ENCODE data around the gene MYO7A. TPM values are rescaled to one million over a fixed set of nuclear protein-coding genes. Genes with fewer than 3 reads are reported as not detected.

Gene MYO7A
- total RNA-seq, 2 experiments from 2014 or later: 0.61 to 0.63 TPM

- ChIA-PET CTCF (interaction anchor here (1.3 kb wide), 1 partner anchor 28 kb away, joined by 3 read pairs; no protein-coding TSS in a partner anchor), POLR2A (no interaction called here)
- Mint-ChIP-seq H3K4me3 (no peak overlapping the region), H3K4me1 (ENCODE audit: low read depth) (no peaks in the 10 kb centered on the region), H3K36me3 (ENCODE audit: low read depth) (no peaks in the 10 kb centered on the region), H3K9me3 (no peaks in the 10 kb centered on the region), H3K27ac (no peak overlapping the region), H3K27me3 (peaks cover 27% of the 10 kb centered on the region)
- H3K4me3 ChIP-seq (ENCODE audit: low read length): no peak overlapping the region
- TF ChIP-seq CTCF (IDR thresholded peaks at IDR 0.05): no peak
- H3K9me3 ChIP-seq (ENCODE audit: control insufficient read depth in 1 of 2, insufficient read depth in 1 of 2, low read length in 2 of 2): no peaks in the 10 kb centered on the region
- H3K36me3 ChIP-seq (ENCODE audit: insufficient read depth, low read length): no peaks in the 10 kb centered on the region
- intact Hi-C loops (cut with DNase I, micrococcal nuclease): no loop called here
- H3K4me1 ChIP-seq (ENCODE audit: insufficient read depth, low read length): no peaks in the 10 kb centered on the region
- ATAC-seq (ENCODE audit: poor library complexity) (no peak), DNase-seq (no peak)
- no peaks in the 10 kb centered on the region for H3K27me3 ChIP-seq (ENCODE audit: control insufficient read depth in 1 of 2, insufficient read depth in 2 of 2, low read length in 2 of 2)
- H3K27ac ChIP-seq (ENCODE audit: low read depth in 1 of 2, low read length in 2 of 2): no peak overlapping the region
Observed at GRCh38 chr11:77136074-77136473, 8.0 kb downstream of the MYO7A start.

- no peak overlapping the region for H3K27ac ChIP-seq (ENCODE audit: low read depth in 1 of 2, low read length in 2 of 2)
- DNase-seq (no peak), ATAC-seq (ENCODE audit: poor library complexity) (no peak)
- Mint-ChIP-seq H3K4me1 (ENCODE audit: low read depth) (peaks cover under 1% of the 10 kb centered on the region), H3K36me3 (ENCODE audit: low read depth) (no peaks in the 10 kb centered on the region), H3K27me3 (peaks cover 27% of the 10 kb centered on the region), H3K4me3 (no peak overlapping the region), H3K27ac (no peak overlapping the region), H3K9me3 (no peaks in the 10 kb centered on the region)
- no peaks in the 10 kb centered on the region for H3K27me3 ChIP-seq (ENCODE audit: control insufficient read depth in 1 of 2, insufficient read depth in 2 of 2, low read length in 2 of 2)
- H3K36me3 ChIP-seq (ENCODE audit: insufficient read depth, low read length): no peaks in the 10 kb centered on the region
- no peak overlapping the region for H3K4me3 ChIP-seq (ENCODE audit: low read length)
- no peaks in the 10 kb centered on the region for H3K9me3 ChIP-seq (ENCODE audit: control insufficient read depth in 1 of 2, insufficient read depth in 1 of 2, low read length in 2 of 2)
- H3K4me1 ChIP-seq (ENCODE audit: insufficient read depth, low read length): peaks cover under 1% of the 10 kb centered on the region
- POLR2A ChIA-PET: no interaction called here
- intact Hi-C loops (cut with DNase I, micrococcal nuclease): no loop called here
- CTCF ChIA-PET: interaction anchor here (1.3 kb wide), 1 partner anchor 29 kb away, joined by 3 read pairs; no protein-coding TSS in a partner anchor
- no peak for TF ChIP-seq CTCF (IDR thresholded peaks at IDR 0.05)
Observed at GRCh38 chr11:77136784-77137420, 8.9 kb downstream of the MYO7A start.

- POLR2A ChIA-PET: no interaction called here
- Histone ChIP-seq H3K4me3 (ENCODE audit: low read length) (no peak overlapping the region), H3K4me1 (ENCODE audit: insufficient read depth, low read length) (peaks cover 6% of the 10 kb centered on the region), H3K27ac (ENCODE audit: low read depth in 1 of 2, low read length in 2 of 2) (no peak overlapping the region), H3K36me3 (ENCODE audit: insufficient read depth, low read length) (no peaks in the 10 kb centered on the region), H3K27me3 (ENCODE audit: control insufficient read depth in 1 of 2, insufficient read depth in 2 of 2, low read length in 2 of 2) (no peaks in the 10 kb centered on the region), H3K9me3 (ENCODE audit: control insufficient read depth in 1 of 2, insufficient read depth in 1 of 2, low read length in 2 of 2) (no peaks in the 10 kb centered on the region)
- TF ChIP-seq CTCF (IDR thresholded peaks at IDR 0.05): no peak
- CTCF ChIA-PET: interaction anchor here (1.3 kb wide), 1 partner anchor 30 kb away, joined by 3 read pairs; no protein-coding TSS in a partner anchor
- ATAC-seq (ENCODE audit: poor library complexity): no peak
- peaks cover 6% of the 10 kb centered on the region for H3K4me1 Mint-ChIP-seq (ENCODE audit: low read depth)
- no peak overlapping the region for H3K27ac Mint-ChIP-seq
- H3K9me3 Mint-ChIP-seq: no peaks in the 10 kb centered on the region
- H3K36me3 Mint-ChIP-seq (ENCODE audit: low read depth): no peaks in the 10 kb centered on the region
- peaks cover 27% of the 10 kb centered on the region for H3K27me3 Mint-ChIP-seq
- DNase-seq: no peak
- no peak overlapping the region for H3K4me3 Mint-ChIP-seq
- intact Hi-C loops (cut with DNase I, micrococcal nuclease): no loop called here
Observed at GRCh38 chr11:77137421-77137820, 9.4 kb downstream of the MYO7A start.

Measured in CD4-positive, alpha-beta T cell (primary cell).